ENCODE data around the gene WNT8A.

GRCh38 chr5:138102454-138103318 is 18.9 kb downstream of the WNT8A start:
- TF ChIP-seq TSHZ2 (CRISPR knock-in tag; IDR thresholded peaks at IDR 0.05) (no peak), ARNTL (CRISPR knock-in tag; IDR thresholded peaks at IDR 0.05; ENCODE audit: borderline replicate concordance, low read depth) (no peak), TCF4 (CRISPR knock-in tag; IDR thresholded peaks at IDR 0.05; ENCODE audit: borderline replicate concordance) (no peak), PPARA (CRISPR knock-in tag; IDR thresholded peaks at IDR 0.05; ENCODE audit: borderline replicate concordance) (no peak), RARB (CRISPR knock-in tag; IDR thresholded peaks at IDR 0.05) (no peak), BACH2 (CRISPR knock-in tag; IDR thresholded peaks at IDR 0.05; ENCODE audit: borderline replicate concordance) (no peak), ZFP30 (CRISPR knock-in tag; IDR thresholded peaks at IDR 0.05) (no peak)
- TF ChIP-seq, protein P1, sequence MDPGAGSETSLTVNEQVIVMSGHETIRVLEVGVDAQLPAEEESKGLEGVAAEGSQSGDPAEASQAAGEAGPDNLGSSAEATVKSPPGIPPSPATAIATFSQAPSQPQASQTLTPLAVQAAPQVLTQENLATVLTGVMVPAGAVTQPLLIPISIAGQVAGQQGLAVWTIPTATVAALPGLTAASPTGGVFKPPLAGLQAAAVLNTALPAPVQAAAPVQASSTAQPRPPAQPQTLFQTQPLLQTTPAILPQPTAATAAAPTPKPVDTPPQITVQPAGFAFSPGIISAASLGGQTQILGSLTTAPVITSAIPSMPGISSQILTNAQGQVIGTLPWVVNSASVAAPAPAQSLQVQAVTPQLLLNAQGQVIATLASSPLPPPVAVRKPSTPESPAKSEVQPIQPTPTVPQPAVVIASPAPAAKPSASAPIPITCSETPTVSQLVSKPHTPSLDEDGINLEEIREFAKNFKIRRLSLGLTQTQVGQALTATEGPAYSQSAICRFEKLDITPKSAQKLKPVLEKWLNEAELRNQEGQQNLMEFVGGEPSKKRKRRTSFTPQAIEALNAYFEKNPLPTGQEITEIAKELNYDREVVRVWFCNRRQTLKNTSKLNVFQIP (CRISPR knock-in tag; IDR thresholded peaks at IDR 0.05; ENCODE audit: borderline replicate concordance, low read depth) = no peak
- TF ChIP-seq, protein P2, sequence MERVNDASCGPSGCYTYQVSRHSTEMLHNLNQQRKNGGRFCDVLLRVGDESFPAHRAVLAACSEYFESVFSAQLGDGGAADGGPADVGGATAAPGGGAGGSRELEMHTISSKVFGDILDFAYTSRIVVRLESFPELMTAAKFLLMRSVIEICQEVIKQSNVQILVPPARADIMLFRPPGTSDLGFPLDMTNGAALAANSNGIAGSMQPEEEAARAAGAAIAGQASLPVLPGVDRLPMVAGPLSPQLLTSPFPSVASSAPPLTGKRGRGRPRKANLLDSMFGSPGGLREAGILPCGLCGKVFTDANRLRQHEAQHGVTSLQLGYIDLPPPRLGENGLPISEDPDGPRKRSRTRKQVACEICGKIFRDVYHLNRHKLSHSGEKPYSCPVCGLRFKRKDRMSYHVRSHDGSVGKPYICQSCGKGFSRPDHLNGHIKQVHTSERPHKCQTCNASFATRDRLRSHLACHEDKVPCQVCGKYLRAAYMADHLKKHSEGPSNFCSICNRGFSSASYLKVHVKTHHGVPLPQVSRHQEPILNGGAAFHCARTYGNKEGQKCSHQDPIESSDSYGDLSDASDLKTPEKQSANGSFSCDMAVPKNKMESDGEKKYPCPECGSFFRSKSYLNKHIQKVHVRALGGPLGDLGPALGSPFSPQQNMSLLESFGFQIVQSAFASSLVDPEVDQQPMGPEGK (CRISPR knock-in tag; IDR thresholded peaks at IDR 0.05; ENCODE audit: borderline replicate concordance) = no peak
- TF ChIP-seq, protein P3, sequence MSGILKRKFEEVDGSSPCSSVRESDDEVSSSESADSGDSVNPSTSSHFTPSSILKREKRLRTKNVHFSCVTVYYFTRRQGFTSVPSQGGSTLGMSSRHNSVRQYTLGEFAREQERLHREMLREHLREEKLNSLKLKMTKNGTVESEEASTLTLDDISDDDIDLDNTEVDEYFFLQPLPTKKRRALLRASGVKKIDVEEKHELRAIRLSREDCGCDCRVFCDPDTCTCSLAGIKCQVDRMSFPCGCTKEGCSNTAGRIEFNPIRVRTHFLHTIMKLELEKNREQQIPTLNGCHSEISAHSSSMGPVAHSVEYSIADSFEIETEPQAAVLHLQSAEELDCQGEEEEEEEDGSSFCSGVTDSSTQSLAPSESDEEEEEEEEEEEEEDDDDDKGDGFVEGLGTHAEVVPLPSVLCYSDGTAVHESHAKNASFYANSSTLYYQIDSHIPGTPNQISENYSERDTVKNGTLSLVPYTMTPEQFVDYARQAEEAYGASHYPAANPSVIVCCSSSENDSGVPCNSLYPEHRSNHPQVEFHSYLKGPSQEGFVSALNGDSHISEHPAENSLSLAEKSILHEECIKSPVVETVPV (CRISPR knock-in tag; IDR thresholded peaks at IDR 0.05) = no peak

Data from SK-N-SH treated with all-trans-retinoic acid at 6 μM for 48 hours (cell line).